Measurements from ENCODE around the gene TNRC18.

GRCh38 chr7:5388273-5388901 is 35.2 kb downstream of the TNRC18 start:
- TF ChIP-seq, protein P1, sequence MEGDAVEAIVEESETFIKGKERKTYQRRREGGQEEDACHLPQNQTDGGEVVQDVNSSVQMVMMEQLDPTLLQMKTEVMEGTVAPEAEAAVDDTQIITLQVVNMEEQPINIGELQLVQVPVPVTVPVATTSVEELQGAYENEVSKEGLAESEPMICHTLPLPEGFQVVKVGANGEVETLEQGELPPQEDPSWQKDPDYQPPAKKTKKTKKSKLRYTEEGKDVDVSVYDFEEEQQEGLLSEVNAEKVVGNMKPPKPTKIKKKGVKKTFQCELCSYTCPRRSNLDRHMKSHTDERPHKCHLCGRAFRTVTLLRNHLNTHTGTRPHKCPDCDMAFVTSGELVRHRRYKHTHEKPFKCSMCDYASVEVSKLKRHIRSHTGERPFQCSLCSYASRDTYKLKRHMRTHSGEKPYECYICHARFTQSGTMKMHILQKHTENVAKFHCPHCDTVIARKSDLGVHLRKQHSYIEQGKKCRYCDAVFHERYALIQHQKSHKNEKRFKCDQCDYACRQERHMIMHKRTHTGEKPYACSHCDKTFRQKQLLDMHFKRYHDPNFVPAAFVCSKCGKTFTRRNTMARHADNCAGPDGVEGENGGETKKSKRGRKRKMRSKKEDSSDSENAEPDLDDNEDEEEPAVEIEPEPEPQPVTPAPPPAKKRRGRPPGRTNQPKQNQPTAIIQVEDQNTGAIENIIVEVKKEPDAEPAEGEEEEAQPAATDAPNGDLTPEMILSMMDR (IDR thresholded peaks at IDR 0.05; ENCODE audit: low read depth, low read length, missing input control), result no peak
- no peak for TF ChIP-seq RAD21 (IDR thresholded peaks at IDR 0.05)

Measured in liver (tissue), 3 donors.